ENCODE data around the gene GFM1.

GFM1 gene

DNA sequence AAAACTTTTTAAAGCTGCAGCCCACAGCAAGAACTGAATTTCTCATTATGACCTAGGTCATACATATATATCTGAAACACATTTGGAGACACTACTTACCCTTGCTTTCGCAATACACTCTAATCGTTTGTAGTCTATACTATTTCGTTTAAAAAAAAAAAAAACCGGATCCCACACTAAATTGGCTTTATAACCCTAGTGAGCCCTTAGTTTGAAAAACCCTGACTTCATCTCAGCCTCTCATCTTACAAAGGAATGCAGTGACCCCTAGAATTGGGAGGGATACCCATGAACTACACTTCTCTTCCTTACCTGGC, 83.7 kb downstream of the GFM1 start:
- TF ChIP-seq, protein P1, sequence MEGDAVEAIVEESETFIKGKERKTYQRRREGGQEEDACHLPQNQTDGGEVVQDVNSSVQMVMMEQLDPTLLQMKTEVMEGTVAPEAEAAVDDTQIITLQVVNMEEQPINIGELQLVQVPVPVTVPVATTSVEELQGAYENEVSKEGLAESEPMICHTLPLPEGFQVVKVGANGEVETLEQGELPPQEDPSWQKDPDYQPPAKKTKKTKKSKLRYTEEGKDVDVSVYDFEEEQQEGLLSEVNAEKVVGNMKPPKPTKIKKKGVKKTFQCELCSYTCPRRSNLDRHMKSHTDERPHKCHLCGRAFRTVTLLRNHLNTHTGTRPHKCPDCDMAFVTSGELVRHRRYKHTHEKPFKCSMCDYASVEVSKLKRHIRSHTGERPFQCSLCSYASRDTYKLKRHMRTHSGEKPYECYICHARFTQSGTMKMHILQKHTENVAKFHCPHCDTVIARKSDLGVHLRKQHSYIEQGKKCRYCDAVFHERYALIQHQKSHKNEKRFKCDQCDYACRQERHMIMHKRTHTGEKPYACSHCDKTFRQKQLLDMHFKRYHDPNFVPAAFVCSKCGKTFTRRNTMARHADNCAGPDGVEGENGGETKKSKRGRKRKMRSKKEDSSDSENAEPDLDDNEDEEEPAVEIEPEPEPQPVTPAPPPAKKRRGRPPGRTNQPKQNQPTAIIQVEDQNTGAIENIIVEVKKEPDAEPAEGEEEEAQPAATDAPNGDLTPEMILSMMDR (IDR thresholded peaks at IDR 0.05), result no peak

DNA sequence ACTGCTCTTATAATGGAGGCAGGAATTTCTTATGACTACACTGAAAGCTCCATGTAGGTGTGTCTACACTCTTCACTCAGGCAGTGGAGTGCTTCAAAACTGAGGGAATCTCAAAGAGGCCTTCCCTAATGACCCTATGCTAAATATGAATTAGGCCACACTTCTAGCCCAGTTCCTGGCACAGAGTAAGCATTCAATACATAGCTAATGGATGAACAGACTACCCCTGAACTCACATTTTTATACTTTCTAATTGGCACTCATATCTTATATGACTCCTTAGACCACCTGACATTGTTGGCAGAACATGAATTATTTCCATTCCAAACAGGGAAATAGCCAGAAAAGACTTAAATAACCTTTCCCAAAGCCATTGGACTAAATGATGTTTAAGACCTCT, 84.5 kb downstream of the GFM1 start:
- TF ChIP-seq, protein P1 (IDR thresholded peaks at IDR 0.05), result no peak

DNA sequence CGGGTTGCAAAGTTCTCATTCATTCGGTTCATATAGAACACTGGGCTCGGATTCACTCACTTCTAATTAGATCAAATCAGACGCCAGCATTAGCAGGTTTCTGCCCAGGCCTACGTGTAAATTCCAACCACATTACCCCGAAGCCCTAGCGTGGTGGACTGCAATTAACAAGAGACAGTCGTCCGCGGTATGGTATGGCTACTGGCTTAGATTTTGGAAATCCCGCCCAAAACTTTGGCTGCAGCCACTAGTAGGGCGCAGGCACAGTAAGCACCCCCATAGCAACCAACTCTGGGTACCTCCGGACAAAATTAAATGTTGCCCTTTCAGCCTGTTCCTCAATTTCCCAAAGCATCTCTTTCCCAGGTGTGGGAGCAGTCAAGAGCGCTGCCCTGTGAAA, 87.2 kb downstream of the GFM1 start:
- TF ChIP-seq, protein P1 (IDR thresholded peaks at IDR 0.05), result no peak

DNA sequence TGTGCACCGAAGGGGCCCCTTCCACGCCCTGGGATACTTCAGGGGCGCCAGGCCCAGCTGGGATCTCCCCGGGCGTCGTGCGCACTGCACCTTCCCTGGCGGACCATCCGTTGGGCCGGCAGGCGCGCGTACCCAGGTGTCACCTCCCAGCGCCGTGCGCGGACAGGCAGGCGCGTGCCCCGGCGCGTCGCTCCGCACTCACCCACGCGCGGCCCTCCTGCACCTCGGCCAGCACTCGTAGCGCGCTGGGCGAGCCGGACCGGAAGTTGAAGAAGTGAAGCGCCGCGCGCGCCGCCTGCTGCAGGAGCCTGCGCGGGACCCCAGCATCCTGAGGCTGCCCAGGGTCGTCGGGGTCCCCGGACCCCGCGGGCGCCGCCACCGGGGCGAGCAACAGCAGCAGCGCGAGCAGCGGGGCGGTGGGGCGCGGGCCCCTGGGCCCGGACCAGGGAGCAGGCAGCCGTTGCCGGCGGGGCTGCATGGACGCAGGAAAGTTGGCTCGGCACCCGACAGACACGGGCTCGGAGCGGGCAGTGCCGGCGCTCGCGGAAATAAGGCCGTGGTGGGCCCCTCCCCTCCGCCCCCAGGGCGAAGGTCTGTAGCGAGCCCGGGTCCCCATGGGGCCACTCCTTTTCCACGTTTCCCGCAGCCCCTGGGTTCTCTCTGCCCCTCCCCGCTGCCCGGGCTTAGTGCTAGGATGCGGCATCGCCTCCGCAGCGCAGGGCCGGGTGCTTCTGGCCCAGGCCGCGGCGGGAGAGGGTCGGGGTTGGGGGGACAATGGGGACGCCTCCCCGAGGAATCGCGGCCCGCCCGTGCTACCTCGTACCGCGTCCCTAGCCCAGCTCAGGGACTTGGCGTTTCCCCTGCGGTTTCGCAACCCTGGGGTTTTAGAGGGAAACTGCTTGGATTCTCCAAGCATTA, 87.9 kb downstream of the GFM1 start, which contains the start of gene RARRES1:
TSS of gene RARRES1 (minus strand) at position 520 of the 918 bp plus-strand sequence. CDS start at position 478, 42 bp downstream.
- TF ChIP-seq, protein P1 (IDR thresholded peaks at IDR 0.05), result no peak

DNA sequence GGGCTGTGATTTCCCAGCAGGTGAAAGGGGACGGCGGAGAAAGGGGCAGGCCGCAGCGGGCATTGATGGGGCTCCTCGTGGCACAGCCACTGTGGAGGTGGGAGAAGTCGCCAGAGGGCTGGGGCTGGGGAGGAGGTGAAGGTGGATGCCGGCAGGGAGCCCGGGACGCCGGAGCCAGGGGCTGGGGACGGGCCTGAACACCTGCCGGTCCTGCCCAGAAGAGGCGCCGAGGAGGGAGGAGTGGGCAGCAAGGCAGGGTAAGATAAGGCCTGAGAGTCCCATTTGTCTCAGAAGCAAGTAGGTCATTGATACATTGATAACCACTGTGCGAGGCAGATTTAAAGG, 88.5 kb downstream of the GFM1 start:
- TF ChIP-seq, protein P1 (IDR thresholded peaks at IDR 0.05), result no peak

DNA sequence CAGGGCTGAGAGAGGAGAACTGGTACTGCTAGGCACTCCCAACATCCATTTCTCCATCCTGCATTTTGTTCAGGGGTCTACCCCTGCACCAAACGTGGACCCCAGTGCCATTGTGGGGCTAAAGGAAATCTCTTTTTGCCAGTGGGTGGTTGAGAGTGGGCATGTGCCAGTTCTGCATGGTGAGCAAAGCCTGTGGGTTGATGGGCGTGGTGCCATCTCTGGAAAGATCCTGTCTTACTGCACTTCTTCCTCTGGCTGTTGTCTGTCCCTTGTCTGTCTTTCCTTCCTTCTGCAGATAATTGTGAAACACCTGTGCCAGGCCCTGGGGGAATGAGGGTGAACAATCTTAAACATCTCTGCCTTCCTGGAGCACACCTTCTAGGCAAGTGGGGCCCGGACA, 89.3 kb downstream of the GFM1 start:
- TF ChIP-seq, protein P1 (IDR thresholded peaks at IDR 0.05), result no peak

DNA sequence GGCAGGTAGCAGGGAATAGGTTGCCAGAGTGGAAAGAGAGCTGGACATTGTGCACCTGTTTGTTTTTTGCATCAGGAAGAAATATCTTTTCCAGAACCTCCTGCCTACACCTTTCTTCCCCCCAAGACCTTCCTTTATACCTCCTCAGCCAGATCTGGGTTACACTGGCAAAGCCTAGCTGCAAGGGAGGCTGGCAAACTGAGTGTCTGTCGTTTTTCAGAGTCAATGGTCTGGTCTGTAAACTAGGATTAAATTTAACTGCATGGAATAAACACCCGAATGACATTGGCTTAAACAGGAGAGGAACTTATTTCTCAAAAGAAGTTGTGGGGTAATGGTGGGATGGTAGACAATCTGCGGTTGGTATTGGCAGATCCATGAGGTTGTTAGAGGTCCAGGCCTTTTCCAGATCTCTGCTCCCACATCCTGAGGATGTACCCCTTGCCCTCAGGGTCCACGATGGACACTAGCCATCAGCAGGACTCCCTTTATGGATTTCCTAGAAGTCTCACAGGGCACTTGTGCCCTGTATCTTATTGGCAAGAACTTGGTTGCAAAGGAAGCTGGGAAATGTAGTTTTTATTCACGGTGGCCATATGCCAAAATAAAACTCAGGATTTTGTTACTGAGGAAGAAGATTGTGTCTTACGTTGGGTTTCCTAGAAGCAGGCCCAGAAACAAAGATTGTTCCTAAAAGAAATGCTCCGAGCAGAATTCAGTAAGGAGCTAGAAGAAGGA, 91.1 kb downstream of the GFM1 start:
- TF ChIP-seq, protein P1 (IDR thresholded peaks at IDR 0.05), result no peak

All from LNCAP (cell line).